Activated T-helper 1 cell treated with anti-CD3 and anti-CD28 coated beads, Interleukin-2, amount 50 U/mL, for 16 hours (primary cell): ENCODE data around the gene DZIP1L.

Experiments used
- DNase-seq, 2 donors: peaks; one replicate each; pipeline ENCODE4 v3.0.0-alpha.2; 2020; ENCODE audit warnings: low read depth in 1 of 2, low spot score in 1 of 2

DZIP1L gene

DNA sequence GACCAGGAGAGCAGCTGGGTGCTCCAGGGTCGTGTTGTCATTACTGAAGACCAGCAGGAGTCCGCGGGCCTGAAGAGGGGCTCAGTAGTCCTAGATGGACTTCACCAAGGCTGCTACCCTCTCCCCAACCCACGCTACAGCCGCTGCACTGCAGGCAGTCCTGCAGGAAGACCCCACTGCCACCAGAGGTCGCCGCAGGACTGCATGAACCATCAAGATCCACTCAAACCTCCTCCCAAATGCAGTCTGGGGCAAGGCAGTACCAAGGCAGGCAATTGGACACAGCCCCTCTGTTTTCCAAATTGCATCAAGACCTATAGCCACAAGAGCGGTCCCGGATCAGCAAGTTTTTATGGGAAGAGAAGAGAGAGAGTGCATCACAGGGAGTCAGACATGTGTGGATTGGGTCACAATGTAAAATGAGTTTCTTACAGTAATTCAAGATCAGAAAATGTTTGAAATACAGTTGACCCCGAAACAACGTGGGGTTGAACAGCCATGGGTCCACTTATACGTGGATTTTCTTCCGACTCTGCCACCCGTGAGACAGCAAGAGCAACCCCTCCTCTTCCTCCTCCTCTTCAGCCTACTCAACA, 46.7 kb downstream of the DZIP1L start:
- peak; percentile 48 to 49 for DNase-seq

DNA sequence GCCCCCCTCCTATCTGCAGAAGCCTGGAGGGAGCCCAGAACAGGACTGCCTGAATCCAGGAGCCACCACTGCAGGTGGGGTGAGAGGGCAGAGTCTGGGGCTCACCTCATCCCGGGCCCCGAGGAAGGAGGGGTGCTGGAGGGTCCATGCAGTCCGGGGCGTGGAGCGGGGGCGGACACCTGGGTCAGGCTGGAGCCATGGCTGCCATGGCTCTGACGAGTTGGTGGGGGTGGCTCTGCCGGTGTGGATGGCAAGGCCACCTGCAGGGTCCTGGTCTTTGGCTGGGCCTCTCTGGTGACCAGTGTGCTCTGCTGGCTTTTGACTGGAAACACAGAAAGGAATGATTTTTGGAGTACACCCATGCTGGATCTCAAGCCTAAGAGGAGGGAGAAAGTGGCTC, 47.4 kb downstream of the DZIP1L start:
- no peak for DNase-seq

DNA sequence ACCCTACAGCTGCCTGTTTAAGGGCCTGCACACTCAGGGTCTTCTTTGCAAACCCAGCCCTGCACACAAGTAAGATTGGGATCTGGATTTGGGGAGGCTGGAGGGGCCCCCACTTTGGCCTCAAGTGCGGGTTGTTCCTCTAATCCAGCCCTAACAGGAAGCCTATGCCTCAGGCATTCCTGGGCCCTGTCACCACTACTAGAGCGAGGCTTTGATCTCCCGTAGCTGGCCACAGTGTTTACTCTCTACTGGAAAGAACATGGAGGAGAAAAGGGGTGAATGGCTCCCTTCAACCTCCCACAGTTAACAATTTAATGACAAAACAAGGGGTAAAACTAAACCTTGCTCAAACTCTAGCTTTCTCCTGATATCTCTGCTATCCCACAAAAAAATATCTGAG, 48.4 kb downstream of the DZIP1L start:
- DNase-seq, result no peak

DNA sequence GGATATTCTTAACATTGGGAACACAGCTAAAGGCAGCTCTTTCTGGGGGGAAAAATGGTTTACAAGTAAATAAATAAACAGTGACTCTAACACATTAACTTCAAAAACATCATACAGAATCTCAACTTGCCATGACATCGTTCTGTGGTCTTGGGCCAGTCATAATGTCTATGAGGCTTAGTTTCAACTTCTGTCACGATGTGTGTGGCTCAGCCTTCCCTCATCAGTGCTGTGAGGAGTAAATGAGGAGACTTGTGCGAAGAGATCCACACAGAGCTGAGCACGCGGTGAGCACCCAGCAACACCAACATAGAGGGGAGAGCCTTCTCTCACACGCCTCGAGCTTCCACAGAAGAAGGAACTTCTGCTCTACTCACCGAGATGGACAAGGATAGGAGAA, 49.0 kb downstream of the DZIP1L start:
- no peak for DNase-seq

DNA sequence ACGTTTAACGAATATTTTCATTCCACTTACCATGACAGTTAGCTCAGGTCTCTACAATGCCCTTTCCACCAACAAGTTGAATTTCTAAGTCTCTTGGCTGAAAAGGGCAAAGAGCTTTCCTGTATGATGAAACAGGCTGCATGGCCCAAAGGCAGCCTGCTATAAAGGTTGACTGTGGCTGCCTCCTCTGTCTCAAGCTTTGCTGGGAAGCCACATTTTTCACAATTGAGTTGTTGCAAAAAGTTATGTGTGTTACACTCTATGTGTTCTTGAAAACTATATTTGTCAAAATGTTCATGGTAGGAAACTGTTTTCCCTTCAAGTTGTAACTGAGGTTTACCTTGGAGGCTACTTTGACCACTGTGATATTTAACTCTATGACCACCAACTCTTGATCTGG, 49.5 kb downstream of the DZIP1L start:
- DNase-seq, result no peak

DNA sequence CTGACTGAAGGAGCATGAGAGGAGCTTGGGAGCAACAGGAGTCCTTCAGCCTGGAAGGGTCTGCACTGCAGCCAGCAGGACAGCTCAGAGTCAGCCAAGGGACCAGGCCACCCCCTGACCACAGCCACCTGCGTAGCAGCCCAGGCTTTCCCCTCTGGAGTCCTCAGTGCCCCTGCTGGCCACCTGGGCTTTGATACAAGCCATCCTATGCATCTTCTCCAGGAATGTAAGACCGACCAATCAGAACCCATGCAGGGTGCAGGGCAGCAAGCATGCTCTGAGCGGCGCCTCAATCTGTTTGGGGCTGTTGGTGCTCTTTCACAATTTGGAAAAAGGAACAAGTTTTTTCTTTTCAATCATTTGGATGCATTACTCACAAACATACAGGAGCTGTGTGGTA, 52.0 kb downstream of the DZIP1L start:
- no peak for DNase-seq

DNA sequence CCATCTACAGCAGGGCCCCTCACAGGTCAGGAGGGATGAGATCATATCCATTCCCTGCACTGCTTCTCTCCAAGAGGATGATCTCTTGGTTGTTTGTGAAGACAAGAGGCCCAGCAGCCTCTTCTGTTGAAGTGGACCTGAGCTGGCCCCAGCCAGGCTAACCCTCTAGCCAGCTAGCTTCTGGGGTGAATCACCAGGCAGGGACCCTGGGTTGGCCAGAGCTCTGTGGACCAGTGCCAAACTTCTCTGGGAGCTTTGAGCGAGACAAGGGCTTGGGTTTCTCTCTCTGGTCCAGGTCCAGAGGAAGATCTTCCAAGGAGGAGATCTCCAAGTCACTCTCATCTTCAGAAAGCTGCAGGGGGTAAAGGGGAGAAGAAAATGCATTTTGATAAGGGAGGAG, 52.8 kb downstream of the DZIP1L start:
- DNase-seq, result no peak

DNA sequence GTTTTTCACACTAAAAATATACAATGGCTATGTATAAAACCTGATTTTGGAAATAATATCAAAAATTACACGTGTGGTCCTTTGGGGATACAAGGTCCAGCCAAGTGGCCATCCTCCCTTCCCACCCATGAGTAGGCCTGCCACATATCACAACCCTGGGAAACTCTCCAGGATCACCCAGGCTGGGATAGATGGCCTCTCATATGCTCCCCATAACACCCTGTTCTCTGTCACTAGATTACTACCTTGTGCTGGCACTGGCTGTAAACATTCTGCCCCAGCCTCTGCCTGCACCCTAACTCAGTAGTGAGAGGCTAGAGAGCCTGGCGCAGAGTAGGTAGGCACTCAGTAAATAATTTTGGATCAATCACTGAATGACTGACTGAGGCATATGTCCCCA, 53.4 kb downstream of the DZIP1L start:
- no peak for DNase-seq

DNA sequence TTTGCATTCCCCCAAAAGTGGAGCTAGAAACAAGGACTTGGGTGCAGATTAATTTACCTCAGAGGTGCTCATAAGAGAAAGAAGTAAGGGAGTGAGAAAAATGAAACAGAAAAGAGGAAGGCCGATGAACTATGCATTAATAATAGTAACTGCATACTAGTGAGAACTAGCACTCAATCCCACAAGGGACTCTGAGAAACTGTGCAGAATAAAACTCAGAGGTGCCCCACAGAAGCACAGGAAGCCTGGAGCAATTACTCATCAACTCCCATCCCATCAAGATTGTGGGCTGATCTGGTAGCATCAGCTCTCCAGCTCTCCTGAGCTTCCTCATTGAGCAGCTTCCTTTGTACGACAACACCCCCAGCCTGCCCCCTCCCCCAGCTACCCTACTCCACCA, 54.6 kb downstream of the DZIP1L start:
- DNase-seq, result no peak

DNA sequence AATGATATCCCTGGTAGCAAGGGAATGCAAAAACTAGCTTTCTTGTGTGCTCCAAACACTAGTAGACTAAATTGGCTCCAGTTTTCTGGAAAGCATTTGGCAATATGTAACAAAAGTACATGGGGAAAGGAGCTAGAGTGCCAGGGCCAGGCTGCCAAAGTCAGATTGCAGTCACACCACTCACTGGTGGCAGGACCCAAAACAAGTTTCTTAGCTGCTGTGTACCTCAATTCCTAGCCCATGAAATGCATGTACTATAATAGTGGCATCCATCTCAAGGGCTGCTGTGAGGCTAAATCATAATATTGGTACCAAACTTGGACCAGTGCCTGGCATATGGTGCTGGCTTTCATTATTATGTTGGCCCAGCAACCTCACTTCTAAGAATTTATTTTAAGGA, 56.1 kb downstream of the DZIP1L start:
- no peak for DNase-seq

DNA sequence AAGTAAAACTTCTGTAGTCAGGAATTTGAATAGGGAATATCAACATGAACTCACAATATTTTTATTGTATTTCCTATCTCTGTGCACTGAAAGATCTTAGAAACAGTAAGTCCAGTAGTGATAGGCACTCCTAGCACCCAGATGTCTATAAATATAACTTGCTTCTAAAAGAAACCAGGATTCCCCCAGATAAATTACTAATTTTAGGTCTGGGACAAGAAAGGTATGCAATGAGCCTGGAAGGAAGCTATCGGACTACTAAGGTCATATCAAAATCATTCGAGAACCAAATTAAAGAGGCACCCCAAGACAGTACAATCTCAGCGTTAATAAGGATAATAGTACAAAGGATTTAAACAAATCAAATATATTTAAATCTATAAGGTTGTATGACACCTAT, 58.0 kb downstream of the DZIP1L start:
- no peak for DNase-seq

DNA sequence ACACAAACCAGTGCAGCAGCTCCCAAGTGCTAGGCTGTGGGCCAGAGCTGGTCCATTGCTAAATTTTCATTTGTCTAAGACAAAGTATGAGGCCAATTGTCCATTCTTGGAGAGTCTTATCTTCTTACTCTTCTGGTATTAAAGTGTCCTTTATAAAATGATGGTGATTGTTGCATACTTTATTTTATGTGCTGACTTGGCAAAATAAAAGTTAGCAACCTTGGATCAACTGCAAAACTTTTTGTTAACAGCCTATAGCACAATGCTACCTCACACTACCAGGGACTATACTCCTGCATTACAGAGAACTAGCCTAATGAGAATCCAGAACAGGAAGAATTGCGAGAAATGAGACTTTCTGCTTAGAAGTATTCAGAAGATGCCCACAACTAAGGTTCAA, 61.4 kb downstream of the DZIP1L start:
- no peak for DNase-seq

DNA sequence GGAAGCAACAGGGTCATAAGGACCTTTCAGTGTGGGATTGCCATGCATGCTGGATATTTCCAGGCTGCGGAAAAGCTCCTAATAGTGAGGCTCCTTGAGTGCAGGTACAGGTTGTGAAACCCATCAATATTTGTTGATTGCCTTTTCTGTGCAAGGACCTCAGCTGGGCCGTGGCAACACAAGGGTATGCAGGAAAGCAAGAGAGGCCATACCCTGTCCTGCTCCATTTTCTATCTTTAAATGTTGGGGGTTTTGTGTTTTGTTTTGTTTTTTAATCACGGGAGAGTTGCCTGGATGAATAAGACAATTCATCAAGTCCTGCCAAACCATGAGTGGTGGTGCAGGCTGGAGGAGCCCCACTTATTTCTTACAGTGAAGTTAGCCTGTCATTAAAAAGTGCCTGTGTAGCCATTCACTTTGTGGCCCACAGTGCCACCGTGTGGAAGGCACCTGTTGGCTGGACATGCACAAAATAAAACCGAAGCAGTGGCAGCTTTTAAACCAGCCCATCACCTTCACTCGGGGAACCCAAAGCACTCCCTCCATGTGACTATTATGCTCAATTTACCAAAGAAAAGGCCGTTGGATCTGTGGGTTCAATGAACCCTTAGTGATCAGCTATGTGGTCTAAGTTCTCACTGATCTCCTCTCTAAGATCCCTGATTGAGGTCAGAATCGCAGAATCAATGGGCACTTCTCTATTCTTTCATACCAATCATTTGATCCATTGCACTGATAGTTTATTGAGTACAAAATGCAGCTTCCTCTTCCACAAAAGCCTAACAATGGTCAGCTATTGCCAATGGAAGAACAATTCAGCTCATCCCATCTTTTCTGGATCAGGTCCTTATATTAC, 63.2 kb downstream of the DZIP1L start:
- DNase-seq, result no peak

DNA sequence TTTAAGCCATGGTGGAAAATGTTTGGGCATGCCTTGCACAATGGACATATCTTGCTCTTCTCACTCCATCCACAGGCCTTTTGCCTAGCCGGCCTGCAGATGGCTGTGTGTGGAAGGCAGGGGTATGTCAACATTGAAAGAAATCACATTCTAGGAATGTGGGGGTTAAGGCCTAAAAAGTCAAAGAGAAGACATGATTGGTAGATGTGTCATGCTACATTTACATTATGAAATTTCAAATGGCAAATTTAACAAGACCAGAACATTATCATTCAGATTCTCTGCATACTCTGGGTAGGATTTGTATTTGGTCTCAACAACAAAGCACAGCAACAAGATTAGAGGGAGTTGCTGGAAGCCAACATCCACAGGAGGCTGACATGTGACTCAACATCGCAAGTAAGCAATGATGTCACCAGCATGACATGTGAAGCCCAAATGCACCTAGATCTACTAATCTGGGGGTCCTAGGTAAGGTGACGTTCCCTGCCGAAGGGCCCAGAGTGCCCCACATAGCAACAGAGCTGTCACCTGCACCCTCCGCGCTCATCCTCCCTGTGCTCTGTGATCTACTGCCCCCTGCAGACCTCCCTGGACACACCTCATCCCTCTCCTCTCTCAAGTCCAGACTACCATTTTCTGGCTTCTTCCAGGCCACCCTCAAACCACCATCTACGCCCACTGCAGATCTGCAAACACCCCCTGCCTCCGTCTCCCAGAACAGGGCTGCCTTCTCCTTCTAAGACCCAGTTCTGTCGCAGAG, 66.1 kb downstream of the DZIP1L start:
- DNase-seq, result no peak

DNA sequence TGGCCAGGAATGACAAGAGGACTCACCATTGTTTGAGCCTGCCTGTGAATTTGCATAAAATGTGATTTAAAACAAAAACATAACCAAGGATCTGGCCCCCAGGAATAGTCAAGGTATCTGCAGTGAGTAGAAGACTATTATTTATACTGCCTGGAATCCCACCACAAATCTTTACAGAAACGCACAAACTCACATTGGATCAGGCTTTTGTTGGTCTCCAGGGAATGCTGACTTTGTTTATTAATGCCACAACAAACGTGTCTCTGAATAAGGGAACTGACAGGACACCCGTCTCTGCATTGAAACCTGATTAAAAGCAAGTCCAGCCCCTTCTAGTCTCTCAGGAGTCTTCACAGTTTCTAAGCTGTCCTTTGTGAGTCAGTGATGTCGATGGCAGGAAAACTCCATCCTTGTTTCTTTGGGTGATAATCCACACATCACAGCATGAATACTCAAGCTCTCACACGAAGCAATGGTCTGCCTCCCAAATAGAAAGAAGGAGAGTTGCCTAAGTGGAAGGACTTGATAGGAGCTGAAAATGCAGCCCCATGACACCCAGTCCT, 67.7 kb downstream of the DZIP1L start:
- DNase-seq, result no peak

DNA sequence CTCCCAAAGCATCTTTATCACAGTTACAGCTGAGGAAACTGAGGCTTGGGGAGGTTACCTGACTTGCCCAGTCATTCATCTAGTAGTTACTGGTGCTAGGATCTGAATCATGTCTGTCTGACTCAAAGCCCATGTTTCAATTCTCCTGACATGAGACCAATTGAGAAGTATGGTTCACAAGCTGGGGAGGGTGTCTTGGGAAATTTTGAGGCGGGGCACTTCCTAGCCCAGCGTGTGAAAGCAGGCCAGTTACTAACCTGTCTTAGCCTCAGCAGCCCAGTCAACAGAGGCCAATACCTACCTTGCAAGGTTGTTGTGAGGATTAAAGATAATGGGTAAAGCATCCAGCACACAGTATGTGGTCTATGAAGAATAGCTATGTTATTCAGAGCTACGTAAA, 68.5 kb downstream of the DZIP1L start:
- no peak for DNase-seq

DNA sequence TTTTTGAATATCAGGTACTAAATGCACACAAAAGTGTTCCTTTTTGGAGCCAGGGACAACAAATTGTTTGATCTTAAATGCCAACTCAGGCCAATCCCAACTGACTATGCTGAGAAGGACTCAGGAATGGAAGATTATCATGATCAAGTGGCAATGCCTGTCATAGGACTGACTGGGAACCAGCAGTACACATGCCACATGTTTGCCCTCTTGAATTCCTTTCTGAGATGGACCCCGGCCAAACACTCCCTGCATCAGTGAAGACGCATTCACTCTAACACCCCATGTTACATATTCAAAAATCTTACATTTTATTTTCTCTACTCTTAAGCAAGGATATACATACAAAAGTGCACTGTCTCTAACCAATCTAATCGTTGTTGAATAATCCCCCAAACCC, 69.3 kb downstream of the DZIP1L start:
- DNase-seq, result no peak

DNA sequence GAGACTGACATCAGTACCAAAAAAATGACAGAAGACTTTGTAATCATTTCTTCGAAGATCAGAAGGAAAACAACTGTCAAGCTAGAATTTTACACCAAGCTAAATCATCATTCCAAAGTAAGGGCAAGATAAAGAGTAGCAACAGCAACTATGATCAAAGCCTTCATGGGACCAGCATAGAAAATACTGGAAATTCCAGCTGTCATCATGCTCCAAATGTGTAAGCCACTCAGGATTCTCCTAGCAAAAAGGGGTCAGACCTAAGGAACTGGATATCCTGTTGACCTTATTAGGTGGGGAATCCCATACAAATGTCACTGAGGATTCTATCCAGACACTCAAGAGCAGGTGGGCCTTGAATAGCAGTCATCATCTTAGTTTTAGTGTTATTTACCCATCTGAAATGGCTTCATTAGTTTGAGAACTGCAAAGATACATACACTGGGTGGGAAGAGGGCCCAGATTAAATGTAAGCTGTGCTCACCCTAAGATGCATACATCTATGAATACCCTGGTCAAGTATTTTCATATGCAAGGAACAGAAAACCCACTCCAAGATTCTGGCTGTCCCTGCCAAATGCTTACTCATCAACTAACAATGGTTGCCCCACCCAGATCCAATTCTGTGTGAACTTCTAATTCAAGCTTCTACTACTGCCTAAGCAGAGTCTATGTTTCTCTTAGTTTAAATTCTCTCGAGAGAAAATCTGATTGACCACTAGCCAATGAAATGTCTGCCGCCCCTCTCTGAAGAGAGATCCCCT, 72.0 kb downstream of the DZIP1L start:
- DNase-seq, result no peak

DNA sequence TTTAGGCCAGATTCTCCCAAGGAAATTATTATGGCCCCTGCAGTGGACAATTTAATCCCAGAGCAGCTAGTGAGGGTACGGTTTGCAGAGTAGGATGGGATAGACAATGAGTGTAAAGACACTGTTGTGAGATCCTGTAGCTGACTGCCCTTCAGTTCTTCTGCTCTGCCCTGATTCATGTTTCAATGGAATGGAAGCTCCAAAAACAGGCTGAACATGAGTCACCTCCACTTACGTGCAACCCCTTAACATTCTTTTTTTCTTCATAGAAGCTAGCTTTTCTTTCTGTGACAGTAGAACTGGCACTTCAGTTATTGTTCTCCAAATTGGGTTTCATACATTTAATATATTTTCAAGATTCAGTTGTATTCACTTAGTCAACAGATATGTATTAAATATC, 73.4 kb downstream of the DZIP1L start:
- no peak for DNase-seq

DNA sequence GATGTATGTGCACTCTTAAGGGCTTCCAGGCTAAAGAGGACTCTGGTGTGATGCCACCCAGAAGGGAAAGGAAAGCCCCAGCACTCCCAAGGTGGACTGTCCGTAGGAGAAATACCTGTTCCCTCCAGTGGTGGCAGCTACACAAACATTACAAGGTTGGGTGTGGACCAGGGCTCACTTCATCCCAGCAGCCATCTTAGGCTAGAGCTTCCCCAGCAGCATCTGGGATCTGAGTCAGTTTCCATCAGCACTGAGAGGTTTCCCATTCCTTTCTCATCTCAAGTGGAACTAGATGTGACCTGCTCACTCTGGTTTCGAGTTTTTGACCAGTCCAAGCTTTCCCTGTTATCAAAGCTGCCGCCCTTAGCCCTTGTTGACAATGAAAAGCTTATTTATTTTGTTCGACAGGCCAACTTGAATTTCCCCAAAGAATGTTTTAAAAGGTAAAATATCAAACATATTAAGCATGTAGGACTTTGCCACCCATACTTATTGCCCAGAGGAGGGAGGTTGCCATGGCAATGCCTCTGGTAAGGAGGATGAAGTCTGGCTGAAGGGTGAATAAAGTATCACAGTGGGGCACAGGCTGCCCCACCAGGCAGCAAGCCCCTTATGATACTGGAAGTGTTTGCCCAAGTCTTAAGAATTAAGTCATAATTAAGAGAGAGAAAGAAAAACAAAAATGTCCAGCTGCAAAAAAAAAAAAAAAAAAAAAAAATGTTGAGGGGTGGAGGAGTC, 76.5 kb downstream of the DZIP1L start:
- no peak for DNase-seq

DNA sequence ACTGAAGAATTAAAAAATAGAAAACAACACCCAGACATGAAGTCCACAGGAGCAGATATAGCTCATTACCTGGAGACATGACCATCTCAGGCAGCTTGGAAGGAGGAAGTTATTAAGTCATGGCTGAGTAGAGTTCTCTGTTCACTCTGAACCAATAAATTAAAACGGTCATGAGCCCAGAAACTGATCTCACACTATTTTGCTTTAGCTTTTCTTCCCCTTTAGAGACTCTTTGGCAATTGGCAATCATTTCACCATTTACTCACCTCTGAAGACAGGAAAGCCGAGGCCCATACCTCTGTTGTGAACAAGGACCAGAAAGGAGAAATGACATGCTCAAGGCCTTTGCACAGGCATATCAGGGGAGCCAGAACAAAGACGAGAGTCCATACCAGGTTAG, 78.8 kb downstream of the DZIP1L start:
- DNase-seq, result no peak
